ENCODE measurements around the gene SLC17A9. TPM values are rescaled to one million over a fixed set of nuclear protein-coding genes. Genes with fewer than 3 reads are reported as not detected.

SLC17A9 gene
- total and polyA plus RNA-seq, 2 experiments from 2014 or later, result 1.8 to 3.2 TPM

- no peak for TF ChIP-seq CTCF (IDR thresholded peaks at IDR 0.05; ENCODE audit: low read depth, low read length)
- no peak overlapping the region for H3K4me3 ChIP-seq
- H3K9me3 ChIP-seq (ENCODE audit: low read depth), result no peaks in the 10 kb centered on the region
- no peaks in the 10 kb centered on the region for H3K27me3 ChIP-seq
- H3K4me1 ChIP-seq (ENCODE audit: low read depth), result peaks cover 17% of the 10 kb centered on the region
- H3K36me3 ChIP-seq, result peaks cover 45% of the 10 kb centered on the region
- no peak overlapping the region for H3K27ac ChIP-seq
- DNase-seq (ENCODE audit: low read depth in 1 of 2, low spot score in 1 of 2), result no peak
Measured at GRCh38 chr20:62944184-62944583, 8.3 kb upstream of the SLC17A9 start.

DNA sequence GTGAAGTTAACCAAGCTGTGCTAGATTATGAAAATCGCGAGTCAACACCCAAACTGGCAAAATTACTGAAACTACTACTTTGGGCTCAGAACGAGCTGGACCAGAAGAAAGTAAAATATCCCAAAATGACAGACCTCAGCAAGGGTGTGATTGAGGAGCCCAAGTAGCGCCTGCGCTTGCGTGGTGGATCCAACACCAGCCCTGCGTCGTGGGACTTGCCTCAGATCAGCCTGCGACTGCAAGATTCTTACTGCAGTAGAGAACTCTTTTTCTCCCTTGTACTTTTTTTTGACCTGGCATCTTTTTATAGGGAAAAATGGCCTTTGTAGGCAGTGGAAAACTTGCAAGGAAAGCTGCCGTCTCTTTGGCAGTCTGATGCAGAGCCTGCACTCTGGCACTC, 7.8 kb upstream of the SLC17A9 start:
- H3K4me3 ChIP-seq, result no peak overlapping the region
- H3K36me3 ChIP-seq, result peaks cover 45% of the 10 kb centered on the region
- H3K4me1 ChIP-seq (ENCODE audit: low read depth), result peaks cover 11% of the 10 kb centered on the region
- H3K27ac ChIP-seq, result no peak overlapping the region
- DNase-seq (ENCODE audit: low read depth in 1 of 2, low spot score in 1 of 2), result no peak
- H3K9me3 ChIP-seq (ENCODE audit: low read depth), result no peaks in the 10 kb centered on the region
- no peak for TF ChIP-seq CTCF (IDR thresholded peaks at IDR 0.05; ENCODE audit: low read depth, low read length)
- no peaks in the 10 kb centered on the region for H3K27me3 ChIP-seq

DNA sequence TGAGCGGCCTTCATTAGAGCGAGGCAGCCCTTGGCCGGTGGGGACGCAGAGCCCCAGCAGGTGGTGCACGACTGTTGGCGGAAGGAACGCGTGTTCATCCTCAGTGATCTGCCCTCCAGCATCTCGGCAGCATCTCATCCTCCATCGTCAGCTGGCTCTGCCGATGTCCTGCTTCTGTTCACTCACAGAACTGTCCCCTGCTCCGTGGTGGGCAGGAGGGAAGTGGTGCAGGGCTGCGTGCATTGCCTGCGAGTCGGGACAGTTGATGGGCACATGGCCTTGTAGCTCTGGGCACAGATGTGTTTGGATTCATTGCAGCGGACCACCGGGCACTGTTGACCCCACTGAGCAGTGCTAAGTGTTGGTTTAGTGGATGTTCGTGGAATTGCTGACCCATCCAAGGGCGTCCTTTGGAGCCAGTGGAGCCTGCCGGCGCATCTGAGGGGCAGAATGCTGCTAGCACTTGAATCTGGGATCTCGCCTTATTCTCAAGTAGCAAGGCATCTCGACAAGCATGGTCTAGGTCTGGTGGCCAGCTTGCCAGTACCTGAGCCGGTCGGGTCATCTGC, 6.7 kb upstream of the SLC17A9 start:
- no peak overlapping the region for H3K4me3 ChIP-seq
- DNase-seq (ENCODE audit: low read depth in 1 of 2, low spot score in 1 of 2), result no peak
- peaks cover 10% of the 10 kb centered on the region for H3K4me1 ChIP-seq (ENCODE audit: low read depth)
- TF ChIP-seq CTCF (IDR thresholded peaks at IDR 0.05; ENCODE audit: low read depth, low read length), result no peak
- peaks cover 45% of the 10 kb centered on the region for H3K36me3 ChIP-seq
- no peaks in the 10 kb centered on the region for H3K27me3 ChIP-seq
- no peak overlapping the region for H3K27ac ChIP-seq
- no peaks in the 10 kb centered on the region for H3K9me3 ChIP-seq (ENCODE audit: low read depth)

DNA sequence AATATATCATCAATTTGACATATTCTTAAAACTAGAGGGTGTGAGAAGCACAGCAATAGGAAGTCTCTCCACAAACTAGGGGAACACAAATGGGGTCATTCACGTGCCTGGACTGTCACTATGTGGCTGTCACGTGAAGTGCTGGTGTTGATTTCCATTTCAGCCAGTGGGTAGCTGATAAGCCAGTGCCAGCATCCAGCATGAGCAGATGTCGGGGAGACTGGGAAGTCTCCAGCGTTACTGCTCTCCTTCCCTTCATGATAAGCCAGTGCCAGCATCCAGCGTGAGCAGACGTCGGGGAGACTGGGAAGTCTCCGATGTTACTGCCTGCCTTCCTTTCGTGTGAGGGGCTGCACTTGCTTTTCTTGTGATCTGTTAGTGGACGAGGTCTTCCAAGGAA, 5.6 kb upstream of the SLC17A9 start:
- Histone ChIP-seq H3K4me1 (ENCODE audit: low read depth) (peaks cover 10% of the 10 kb centered on the region), H3K36me3 (peaks cover 41% of the 10 kb centered on the region), H3K27me3 (no peaks in the 10 kb centered on the region), H3K27ac (peak overlapping the region; percentile 55), H3K9me3 (ENCODE audit: low read depth) (no peaks in the 10 kb centered on the region), H3K4me3 (no peak overlapping the region)
- TF ChIP-seq CTCF (IDR thresholded peaks at IDR 0.05; ENCODE audit: low read depth, low read length), result no peak
- peak; percentile 65 to 80 for DNase-seq (ENCODE audit: low read depth in 1 of 2, low spot score in 1 of 2)

DNA sequence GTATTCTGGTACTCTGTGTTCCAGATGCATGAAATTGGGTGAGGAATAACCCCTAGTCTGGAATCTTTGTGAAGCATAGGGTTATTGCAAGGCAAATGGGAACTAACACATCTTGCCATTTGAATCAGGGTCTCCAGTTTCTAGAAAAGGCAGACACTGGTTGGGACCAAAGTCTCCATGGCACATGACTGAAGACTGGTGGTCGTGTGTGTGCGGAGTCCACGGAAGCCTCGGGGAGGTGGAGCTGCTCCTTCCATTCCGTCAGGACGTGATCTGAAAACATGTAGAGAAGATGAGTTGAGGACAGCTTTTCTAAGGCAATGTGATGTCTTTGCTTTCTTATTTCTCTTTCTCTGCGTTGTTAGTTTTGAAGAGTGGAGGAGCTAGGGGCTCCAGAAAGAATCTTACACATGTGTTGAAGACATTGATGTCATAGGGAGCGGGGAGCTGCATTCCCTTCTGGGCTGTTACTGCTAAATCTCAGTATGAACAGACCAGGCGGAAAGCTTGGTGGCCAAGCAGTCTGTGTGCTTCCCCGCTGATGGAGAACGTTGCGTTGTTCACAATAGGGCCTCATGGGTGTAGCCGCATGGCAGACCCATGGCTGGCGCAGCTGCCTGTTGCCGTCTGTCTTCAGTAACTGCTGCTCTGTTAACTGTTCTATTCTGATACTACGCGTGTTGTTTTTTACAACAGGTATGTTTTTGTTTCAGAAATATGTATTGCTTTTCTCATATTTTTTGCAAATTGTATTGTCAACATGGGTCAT, 4.8 kb upstream of the SLC17A9 start:
- no peak for TF ChIP-seq CTCF (IDR thresholded peaks at IDR 0.05; ENCODE audit: low read depth, low read length)
- no peaks in the 10 kb centered on the region for H3K27me3 ChIP-seq
- no peak overlapping the region for H3K4me3 ChIP-seq
- peaks cover 10% of the 10 kb centered on the region for H3K4me1 ChIP-seq (ENCODE audit: low read depth)
- H3K27ac ChIP-seq, result peak overlapping the region; percentile 55
- H3K36me3 ChIP-seq, result peaks cover 39% of the 10 kb centered on the region
- H3K9me3 ChIP-seq (ENCODE audit: low read depth), result no peaks in the 10 kb centered on the region
- DNase-seq (ENCODE audit: low read depth in 1 of 2, low spot score in 1 of 2), result no peak
